Heart right ventricle (tissue), 16 donors: ENCODE results near the gene CHRFAM7A. TPM values are rescaled to one million over a fixed set of nuclear protein-coding genes. Genes with fewer than 3 reads are reported as not detected.
"Not testable (repeated sequence)": the region's sequence is repeated elsewhere in the genome, so short reads cannot be mapped to it uniquely, and the experiment has no call there.

Source experiments
- ATAC-seq, 8 donors: fragments of 200-7000 bp; cut with Tn5 transposase; one replicate each; pipeline ENCODE4 v1.9.1; 2020; ENCODE audit warnings: mild to moderate bottlenecking in 8 of 8, moderate library complexity in 8 of 8, moderate number of reproducible peaks in 1 of 8
- DNase-seq, 2 donors: peaks; one replicate each; pipeline ENCODE4 v3.0.0-alpha.2; 2020
- H3K27ac ChIP-seq, 10 donors: fragments of 200-600 bp; sonication (generic) in 2 of 10; one replicate each; pipeline versions ENCODE4 v1.5.0 to v1.8.0; 2020 to 2022; ENCODE audit warnings: mild to moderate bottlenecking in 3 of 10
- H3K27me3 ChIP-seq, 7 donors: fragments of 200-600 bp; one replicate each; pipeline ENCODE4 v1.8.0; 2021 to 2022; ENCODE audit warnings: mild to moderate bottlenecking in 2 of 7
- H3K36me3 ChIP-seq, 9 donors: fragments of 200-600 bp; sonication (generic) in 1 of 9; one replicate each; pipeline versions ENCODE4 v1.5.0 to v1.8.0; 2020 to 2022; ENCODE audit warnings: mild to moderate bottlenecking in 2 of 9
- H3K4me1 ChIP-seq, 9 donors: fragments of 200-600 bp; sonication (generic) in 1 of 9; one replicate each; pipeline versions ENCODE4 v1.5.0 to v1.8.0; 2020 to 2022; ENCODE audit warnings: mild to moderate bottlenecking in 4 of 9
- H3K4me3 ChIP-seq, 10 donors: fragments of 200-600 bp; sonication (generic) in 2 of 10; one replicate each; pipeline versions ENCODE4 v1.5.0 to v1.8.0; 2020 to 2022; ENCODE audit warnings: mild to moderate bottlenecking in 7 of 10, moderate library complexity in 2 of 10
- H3K9me3 ChIP-seq, 11 donors: fragments of 200-600 bp in 10 of 11; sonication (generic) in 2 of 11; one replicate each; pipeline versions ENCODE4 v1.5.0 to v1.8.0; 2013 to 2022; ENCODE audit warnings: mild to moderate bottlenecking in 2 of 11, control low read depth in 1 of 11, moderate library complexity in 1 of 11
- WGBS, 2 donors: extraction: QIAGEN DNeasy Blood & Tissue Kit; methylation state at CpG; one replicate each; pipeline ENCODE4 v1.1.7; 2013; ENCODE audit warnings: inconsistent platforms in 1 of 2; 5-methylcytosine and 5-hydroxymethylcytosine counted together
- intact Hi-C, 10 donors: fragments of 100-400 bp; cut with DNase I; formaldehyde crosslinking; loops; one replicate each; pipeline versions ENCODE4 v1.11.1 to v1.14.2; 2022
- polyA plus RNA-seq, 2 donors: library from polyadenylated mRNA; stranded (reverse); fragments of 200-250 nt; gene quantifications; one replicate each; pipeline ENCODE4 v1.2.3, GENCODE V29; 2013
- total RNA-seq, 10 donors: library from RNA; stranded (reverse); fragmentation: NEBNext Ultra II Directional in 3 of 10; extraction: Animal tissue kit (Norgen Biotek cat#: 25700) in 3 of 10; gene quantifications; one replicate each; pipeline versions ENCODE4 v1.2.1 to v1.2.4, GENCODE V29; 2021 to 2023
- donor health status: Arrhythmogenic right ventricular cardiomyopathy.
- donor health status: ischemic (EF 13 %, LVEDD 7.1; RV severe dilation, severe dysfunction).
- donor health status: healthy with polysubstance abuse.
- donor health status: DM: no; HTN: yes; CAD: no.
- donor health status: DM: no; HTN: no; CAD: no.
- donor health status: ischemic (EF 25% LVEDD 6.9; RV normal size, moderate dysfunction).
- donor health status: ischemic (EF 25% LVEDD 5.7; RV mildly dilated, moderate dysfunction).
- donor health status: healthy.
- donor health status: DM: yes; HTN: yes; CAD: no.
- donor health status: Ischemic cardiomyopathy.
- donor health status: ischemic (EF 35%, LVEDD 5.7; RV mildly dilated, moderate dysfunction).
- donor health status: nonischemic (EF 11% LVEDD 7.7; RV severe dilation, severe dysfunction).
- donor health status: DM: yes; HTN: yes; CAD: no.
- donor health status: PGD.
- donor health status: ischemic (EF 29% LVEDD 5.4; RV normal size, mild dysfunction).
- donor health status: nonischemic (EF 23%, LVEDD 6.1; RV moderate dilation, normal function).

CHRFAM7A gene
- total and polyA plus RNA-seq, 12 donors, result 0.06 to 5.0 (median 2.1) TPM

DNA sequence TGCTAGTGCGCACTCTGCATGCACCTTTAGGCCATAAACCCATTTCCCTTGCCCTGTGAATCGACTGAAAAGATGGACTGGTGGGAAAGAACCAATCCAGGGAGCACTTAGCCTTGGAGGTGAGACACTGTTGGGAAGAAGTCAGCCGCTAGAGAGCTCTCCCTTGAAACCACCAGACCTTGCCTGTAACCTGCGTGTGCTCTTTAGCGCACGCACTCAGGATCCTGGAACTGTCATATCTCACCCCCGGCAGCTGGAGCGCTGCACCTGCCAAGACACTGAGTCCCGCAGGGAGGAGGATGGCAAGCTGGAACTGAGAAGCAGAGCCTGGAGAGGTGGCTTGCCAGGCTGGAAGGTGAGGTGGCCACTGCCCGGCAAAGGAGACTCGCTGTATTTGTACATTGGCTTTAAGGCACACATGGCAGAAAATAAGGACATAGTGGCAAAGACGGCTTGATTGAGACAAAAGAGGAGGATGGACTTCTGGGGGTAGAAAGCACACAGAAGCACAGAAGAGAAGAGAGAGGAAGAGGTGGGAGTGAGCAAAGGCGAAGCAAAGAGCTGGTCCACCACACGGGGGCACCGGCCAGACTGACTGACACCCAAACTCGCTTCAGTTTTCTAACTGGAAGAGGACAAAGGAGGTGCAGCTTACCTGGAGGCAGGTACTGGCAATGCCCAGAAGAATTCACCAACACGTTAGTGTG is 16.8 kb downstream of the CHRFAM7A start:
- H3K4me1 ChIP-seq, H3K4me3 ChIP-seq, intact Hi-C loops, H3K36me3 ChIP-seq, DNase-seq, H3K27me3 ChIP-seq, H3K27ac ChIP-seq, H3K9me3 ChIP-seq: not testable (repeated sequence)
- ATAC-seq, result peak in 1 of 8 donors; percentile 48
- no CpG with 5 or more reads among the region's 17 CpGs for WGBS, 2 donors

DNA sequence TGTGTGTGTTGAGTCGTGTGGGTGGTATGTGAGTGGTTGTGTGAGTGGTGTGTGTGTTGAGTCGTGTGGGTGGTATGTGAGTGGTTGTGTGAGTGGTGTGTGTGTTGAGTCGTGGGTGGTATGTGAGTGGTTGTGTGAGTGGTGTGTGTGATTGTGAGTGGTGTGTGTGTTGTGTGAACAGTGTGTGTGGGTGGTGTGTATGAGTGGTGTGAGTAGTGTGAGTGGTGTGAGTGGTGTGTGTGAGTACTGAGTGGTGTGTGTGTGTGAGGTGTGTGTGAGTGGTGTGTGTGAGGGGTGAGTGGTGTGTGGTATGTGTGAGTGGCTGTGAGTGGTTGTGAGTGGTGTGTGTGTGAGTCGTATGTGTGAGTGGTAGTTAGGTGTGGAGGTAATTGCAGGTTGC is 17.5 kb downstream of the CHRFAM7A start:
- H3K27ac ChIP-seq, H3K4me1 ChIP-seq, H3K4me3 ChIP-seq, DNase-seq, intact Hi-C loops, H3K9me3 ChIP-seq, H3K36me3 ChIP-seq, H3K27me3 ChIP-seq: not testable (repeated sequence)
- WGBS, 2 donors, result 57 to 66% methylated on average over 3 to 4 of the region's 4 CpGs
- peak in 2 of 8 donors; percentile 31 to 53 for ATAC-seq

DNA sequence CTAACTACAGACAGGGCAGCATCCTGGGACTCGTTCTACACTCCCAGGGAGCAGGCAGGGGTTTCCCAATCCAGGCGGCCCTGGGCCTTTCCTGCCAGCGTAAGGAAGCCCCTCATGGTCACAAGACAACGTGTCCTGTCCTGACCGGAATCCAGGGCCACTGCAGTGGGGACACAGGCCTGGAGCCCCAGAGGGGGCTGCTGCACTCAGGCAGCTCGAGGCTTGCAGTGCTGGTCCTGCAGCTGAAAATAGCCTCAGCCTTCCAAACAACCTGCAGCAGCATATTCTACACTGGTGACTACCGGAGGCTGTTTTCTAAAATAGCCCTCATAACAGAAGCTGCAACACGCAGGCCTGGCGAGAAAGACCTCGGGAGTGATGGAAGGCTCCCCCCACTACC is 18.5 kb downstream of the CHRFAM7A start:
- intact Hi-C loops, H3K36me3 ChIP-seq, H3K27me3 ChIP-seq, H3K9me3 ChIP-seq, H3K4me3 ChIP-seq, H3K27ac ChIP-seq, DNase-seq, H3K4me1 ChIP-seq: not testable (repeated sequence)
- ATAC-seq, result peak in 1 of 8 donors; percentile 17
- WGBS, 2 donors, result 56 to 68% methylated on average over 2 to 3 of the region's 10 CpGs

DNA sequence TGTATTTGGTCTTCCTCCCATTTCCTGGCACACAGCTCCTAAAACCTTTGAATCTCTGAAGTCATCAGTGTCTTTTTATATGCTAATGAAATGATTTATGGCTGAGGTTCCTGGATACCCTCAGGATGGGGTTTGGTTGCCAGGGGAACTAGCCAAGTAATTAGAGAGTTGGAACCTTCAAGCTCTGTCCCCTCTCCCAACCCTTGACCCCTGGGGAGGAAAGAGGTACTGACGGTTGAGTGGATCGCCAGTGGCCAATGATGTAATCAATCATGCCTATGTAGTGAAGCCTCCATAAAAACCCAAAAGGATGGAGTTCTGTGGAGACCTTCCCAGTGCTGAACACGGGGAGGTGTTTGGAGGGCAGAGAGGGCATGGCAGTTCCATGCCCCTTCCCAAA is 25.1 kb downstream of the CHRFAM7A start:
- DNase-seq, ATAC-seq, H3K9me3 ChIP-seq, H3K27ac ChIP-seq, H3K4me1 ChIP-seq, H3K4me3 ChIP-seq, intact Hi-C loops, H3K36me3 ChIP-seq, H3K27me3 ChIP-seq: not testable (repeated sequence)
- no CpG with 5 or more reads among the region's 3 CpGs for WGBS, 2 donors

DNA sequence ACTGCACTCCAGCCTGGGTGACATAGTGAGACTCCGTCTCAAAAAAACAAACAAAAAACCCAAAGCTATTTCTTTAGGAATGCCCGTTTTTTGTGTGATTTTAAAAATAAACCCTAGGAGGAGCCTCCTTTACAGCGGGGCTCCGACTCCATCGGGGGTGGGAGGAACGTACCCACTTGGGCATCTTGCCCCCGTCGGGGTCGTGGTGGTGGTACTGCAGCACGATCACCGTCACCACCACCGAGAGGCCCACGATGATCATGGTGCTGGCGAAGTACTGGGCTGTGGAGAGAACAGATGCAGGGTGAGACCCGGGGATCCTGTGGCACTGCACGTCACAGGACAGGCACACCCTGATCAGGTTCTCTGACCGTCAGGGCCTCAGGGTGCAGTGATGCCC is 26.1 kb downstream of the CHRFAM7A start:
- ATAC-seq, intact Hi-C loops, H3K4me3 ChIP-seq, H3K27me3 ChIP-seq, H3K9me3 ChIP-seq, DNase-seq, H3K27ac ChIP-seq, H3K36me3 ChIP-seq, H3K4me1 ChIP-seq: not testable (repeated sequence)
- 92 to 97% methylated on average over 14 of the region's 17 CpGs for WGBS, 2 donors

DNA sequence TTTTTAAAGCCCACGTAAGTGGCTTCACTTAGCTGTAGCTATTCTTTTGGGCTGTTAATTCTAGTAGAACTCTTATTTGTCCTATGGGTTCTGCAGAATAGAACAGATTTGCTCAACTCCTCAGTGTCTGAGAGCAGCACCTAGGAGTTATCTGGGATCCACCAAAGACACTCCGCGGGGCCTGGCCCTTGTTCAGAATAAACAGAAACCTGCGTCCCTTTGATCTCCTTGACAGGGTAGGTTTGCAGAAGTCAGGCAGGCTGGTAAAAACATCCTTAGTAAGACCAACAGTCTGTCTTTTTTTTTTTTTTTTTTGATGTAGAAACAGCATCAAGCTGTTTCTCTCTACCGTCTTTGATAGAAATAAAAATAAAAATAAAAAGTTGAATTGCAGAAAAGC is 31.9 kb downstream of the CHRFAM7A start:
- H3K4me1 ChIP-seq, DNase-seq, ATAC-seq, H3K36me3 ChIP-seq, H3K4me3 ChIP-seq, H3K27ac ChIP-seq, intact Hi-C loops, H3K27me3 ChIP-seq, H3K9me3 ChIP-seq: not testable (repeated sequence)
- 90 to 100% methylated on average over 2 of the region's 5 CpGs for WGBS, 2 donors

DNA sequence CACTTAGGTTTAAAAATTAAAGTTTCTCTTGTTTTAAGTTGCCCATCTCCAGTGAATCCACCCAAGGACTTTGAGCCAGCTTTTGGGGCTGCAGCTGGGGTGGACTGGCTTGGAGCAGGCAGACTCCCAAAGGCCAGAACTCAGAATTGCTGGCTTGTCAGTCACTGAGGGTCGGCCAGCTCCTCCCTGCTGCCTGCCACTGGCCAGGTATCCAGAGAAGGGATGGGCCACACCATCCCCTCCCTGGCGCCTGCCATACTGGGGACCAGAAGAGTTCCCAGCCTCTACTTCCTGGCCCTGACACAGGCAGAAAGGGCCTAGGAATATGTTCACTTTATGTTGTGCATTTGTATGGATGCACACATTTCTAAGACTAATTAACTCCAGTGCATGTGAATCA is 32.4 kb downstream of the CHRFAM7A start:
- H3K36me3 ChIP-seq, H3K9me3 ChIP-seq, H3K27me3 ChIP-seq, intact Hi-C loops, H3K4me3 ChIP-seq, DNase-seq, ATAC-seq, H3K4me1 ChIP-seq, H3K27ac ChIP-seq: not testable (repeated sequence)
- no CpG with 5 or more reads among the region's 2 CpGs for WGBS, 2 donors

DNA sequence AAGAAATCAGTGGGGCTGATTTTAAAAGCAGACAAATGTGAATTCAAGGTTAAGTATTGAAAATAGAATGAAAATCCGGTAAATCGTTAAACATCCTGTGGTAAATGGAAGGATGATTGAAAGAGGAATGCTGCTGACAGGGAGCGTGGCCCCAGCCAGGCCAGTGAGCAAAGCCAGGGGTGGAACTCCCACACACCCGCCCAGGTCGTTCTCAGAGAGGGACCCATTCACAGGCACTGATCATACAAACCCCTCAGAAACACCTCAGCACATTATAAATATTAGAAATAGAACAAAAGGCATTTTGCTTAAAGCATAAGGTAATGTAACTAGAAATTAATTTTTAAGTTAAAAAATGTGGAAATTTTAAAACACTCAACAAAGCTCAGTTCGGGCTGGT is 38.3 kb downstream of the CHRFAM7A start:
- H3K4me3 ChIP-seq, H3K27ac ChIP-seq, H3K4me1 ChIP-seq, H3K27me3 ChIP-seq, H3K36me3 ChIP-seq, ATAC-seq, H3K9me3 ChIP-seq, intact Hi-C loops, DNase-seq: not testable (repeated sequence)
- 52 to 63% methylated on average over 3 of the region's 6 CpGs for WGBS, 2 donors

DNA sequence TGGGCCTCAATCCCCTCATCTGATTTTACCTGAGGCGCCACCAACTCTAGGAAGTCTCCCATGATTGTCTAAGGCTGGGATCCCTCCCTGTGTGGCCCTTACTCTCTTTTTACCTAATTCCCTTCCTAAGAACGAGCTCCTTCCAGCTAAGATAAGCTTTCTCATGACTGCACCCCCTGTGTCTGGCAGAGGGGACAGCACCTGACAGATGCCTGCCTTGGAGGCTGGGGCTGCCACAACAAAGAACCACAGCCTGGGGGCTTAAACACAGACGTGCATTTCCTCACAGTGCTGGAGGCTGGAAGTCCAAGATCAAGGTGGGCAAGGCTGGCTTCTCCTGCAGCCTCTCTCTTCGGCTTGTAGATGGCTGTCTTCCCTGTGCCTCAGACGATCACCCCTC is 43.5 kb downstream of the CHRFAM7A start:
- H3K9me3 ChIP-seq, H3K36me3 ChIP-seq, H3K4me3 ChIP-seq, H3K27me3 ChIP-seq, H3K27ac ChIP-seq, DNase-seq, ATAC-seq, intact Hi-C loops, H3K4me1 ChIP-seq: not testable (repeated sequence)
- no CpG with 5 or more reads among the region's 5 CpGs for WGBS, 2 donors

DNA sequence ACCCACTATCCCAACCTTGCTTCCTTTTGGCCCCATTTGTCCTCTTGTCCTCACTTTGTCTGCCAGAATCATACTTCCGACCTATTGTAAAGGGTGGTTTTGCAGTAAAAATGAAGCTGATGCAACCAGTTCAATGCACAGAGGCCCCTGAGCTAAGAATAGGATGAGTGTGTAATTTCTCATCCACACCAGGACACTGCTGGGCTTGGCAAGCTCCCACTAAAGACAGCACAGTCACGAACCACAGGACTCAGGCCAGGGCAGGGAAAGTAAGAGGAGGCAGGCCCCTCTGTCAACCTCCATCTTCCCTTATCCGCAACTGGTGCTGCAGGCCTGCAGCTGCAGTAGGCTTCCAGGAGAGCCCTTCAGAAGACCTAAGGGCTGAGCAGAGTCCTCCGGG is 56.8 kb downstream of the CHRFAM7A start:
- ATAC-seq, result peak in 1 of 8 donors; percentile 46
- H3K9me3 ChIP-seq, intact Hi-C loops, H3K27me3 ChIP-seq, H3K36me3 ChIP-seq, H3K4me3 ChIP-seq, H3K27ac ChIP-seq, DNase-seq, H3K4me1 ChIP-seq: not testable (repeated sequence)
- WGBS, 2 donors, result no CpG with 5 or more reads among the region's 4 CpGs

DNA sequence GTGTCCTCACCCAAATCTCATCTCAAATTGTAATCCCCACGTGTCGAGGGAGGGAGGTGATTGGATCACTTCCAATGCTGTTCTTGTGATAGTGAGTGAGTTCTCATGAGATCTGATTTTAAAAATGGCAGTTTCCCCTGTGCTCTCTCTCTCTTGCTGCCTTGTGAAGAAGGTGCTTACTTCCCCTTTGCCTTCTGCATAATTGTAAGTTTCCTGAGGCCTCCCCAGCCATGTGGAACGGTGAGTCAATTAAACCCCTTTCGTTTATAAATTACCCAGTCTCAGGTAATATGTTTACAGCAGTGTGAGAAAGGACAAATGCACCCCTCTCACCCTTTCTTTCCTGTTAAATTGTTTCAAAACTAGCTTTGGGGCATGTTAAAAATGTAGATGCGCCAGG is 59.2 kb downstream of the CHRFAM7A start:
- DNase-seq, H3K27me3 ChIP-seq, H3K27ac ChIP-seq, H3K9me3 ChIP-seq, intact Hi-C loops, H3K4me1 ChIP-seq, H3K4me3 ChIP-seq, ATAC-seq, H3K36me3 ChIP-seq: not testable (repeated sequence)
- WGBS, 2 donors, result 38 to 42% methylated on average over 2 of the region's 5 CpGs

DNA sequence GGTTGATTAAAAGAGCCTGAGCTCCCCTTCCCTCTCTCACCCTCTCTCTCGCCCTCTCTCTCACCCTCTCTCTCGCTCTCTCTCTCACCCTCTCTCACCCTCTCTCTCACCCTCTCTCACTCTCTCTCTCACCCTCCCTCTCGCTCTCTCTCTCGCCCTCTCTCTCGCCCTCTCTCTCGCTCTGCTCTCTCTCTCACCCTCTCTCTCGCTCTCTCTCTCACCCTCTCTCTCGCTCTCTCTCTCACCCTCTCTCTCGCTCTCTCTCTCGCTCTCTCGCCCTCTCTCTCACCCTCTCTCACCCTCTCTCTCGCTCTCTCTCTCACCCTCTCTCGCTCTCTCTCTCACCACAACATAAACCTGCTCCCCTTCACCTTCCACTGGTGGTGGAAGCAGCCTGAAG is 67.2 kb downstream of the CHRFAM7A start:
- H3K4me1 ChIP-seq, H3K27ac ChIP-seq, DNase-seq, H3K36me3 ChIP-seq, intact Hi-C loops, ATAC-seq, H3K9me3 ChIP-seq, H3K27me3 ChIP-seq, H3K4me3 ChIP-seq: not testable (repeated sequence)
- WGBS, 2 donors, result 66 to 87% methylated on average over 13 of the region's 13 CpGs
